GM18505 (cell line): Measurements from ENCODE around the gene RALA.

Source experiments
- ATAC-seq: cut with Tn5 transposase; IDR thresholded peaks from one replicate; pipeline ENCODE4 v1.9.1; 2021; ENCODE audit not compliant: unreplicated experiment
- POLR2A ChIP-seq: IDR thresholded peaks from 4 replicates; pipeline ENCODE4 v1.6.1; 2011; ENCODE audit warnings: borderline replicate concordance; ENCODE audit not compliant: insufficient read depth, insufficient read length; ENCODE audit errors: extremely low read depth

The RALA gene

GRCh38 chr7:39721919-39722597, 98.7 kb downstream of the RALA start:
- no peak for TF ChIP-seq POLR2A
- ATAC-seq: no peak

- no peak for ATAC-seq
- no peak for TF ChIP-seq POLR2A
These were observed 104.0 kb downstream of the RALA start for GRCh38 chr7:39727231-39728012.

- peak; percentile 94 for ATAC-seq
These were observed 109.7 kb downstream of the RALA start for GRCh38 chr7:39732837-39733804.

GRCh38 chr7:39733881-39734632, 110.7 kb downstream of the RALA start:
- no peak for TF ChIP-seq POLR2A
- ATAC-seq: no peak

More at GRCh38 chr7:39732837-39733804, 109.7 kb downstream of the RALA start:
- peak; percentile 94 for TF ChIP-seq POLR2A

GRCh38 chr7:39734633-39735004, 111.2 kb downstream of the RALA start:
- ATAC-seq: no peak
- no peak for TF ChIP-seq POLR2A

- ATAC-seq: no peak
- no peak for TF ChIP-seq POLR2A
These were observed 112.5 kb downstream of the RALA start for GRCh38 chr7:39735903-39736302.

- peak; percentile 71 for ATAC-seq
- no peak for TF ChIP-seq POLR2A
These were observed 118.7 kb downstream of the RALA start for GRCh38 chr7:39741942-39742623.

- no peak for ATAC-seq
- TF ChIP-seq POLR2A: no peak
These were observed 121.2 kb downstream of the RALA start for GRCh38 chr7:39744620-39745019.

- TF ChIP-seq POLR2A: no peak
- ATAC-seq: no peak
These were observed 121.9 kb downstream of the RALA start for GRCh38 chr7:39745320-39745719.

GRCh38 chr7:39746103-39746819, 122.9 kb downstream of the RALA start:
- no peak for TF ChIP-seq POLR2A
- ATAC-seq: no peak

- no peak for TF ChIP-seq POLR2A
- no peak for ATAC-seq
These were observed 125.8 kb downstream of the RALA start for GRCh38 chr7:39749177-39749576.
